T-cell (primary cell): ENCODE data around the gene LRRK1. TPM values are rescaled to one million over a fixed set of nuclear protein-coding genes. Genes with fewer than 3 reads are reported as not detected.

Experiments
- ATAC-seq, 4 experiments: fragments of 200-7000 bp in 3 of 4; fragments of 150-1000 bp in 1 of 4; cut with Tn5 transposase; replicated peaks in 1 of 4; 1 replicate in 3 of 4; 2 replicates in 1 of 4; pipeline ENCODE4 v1.10.0; 2021; ENCODE audit warnings: moderate library complexity in 3 of 4, mild to moderate bottlenecking in 2 of 4, moderate number of reproducible peaks in 1 of 4
- CTCF ChIA-PET, 2 donors: fragments of 300-600 bp; sonication (Branson Sonifier 250); formaldehyde crosslinking; loops; one replicate each; lab custom pipeline; 2022; ENCODE audit warnings: antibody characterized with exemption in 2 of 2; lab: Charles Lee
- POLR2A ChIA-PET, 2 donors: fragments of 300-600 bp; sonication (Branson Sonifier 250); formaldehyde crosslinking; loops; one replicate each; lab custom pipeline; 2022; ENCODE audit warnings: antibody characterized with exemption in 2 of 2; lab: Charles Lee
- DNase-seq, 35 experiments: peaks; one replicate each; pipeline versions ENCODE4 v3.0.0 to v3.0.0-alpha.2; 2013 to 2023
- H3K27ac ChIP-seq: one replicate; pipeline ENCODE4 v1.5.1; 2013; ENCODE audit warnings: low read length
- H3K27me3 ChIP-seq, 2 experiments: replicated peaks in 1 of 2; 1 replicate in 1 of 2; 2 replicates in 1 of 2; pipeline versions ENCODE4 v1.6.1 to v1.7.0; 2013; ENCODE audit warnings: low read length in 1 of 2, mixed read lengths in 1 of 2; ENCODE audit not compliant: control insufficient read depth in 2 of 2, insufficient read depth in 2 of 2; ENCODE audit errors: extremely low read depth in 1 of 2
- H3K36me3 ChIP-seq, 2 donors: 1 replicate in 1 of 2; 2 replicates in 1 of 2; pipeline versions ENCODE4 v1.6.1 to v1.7.0; 2013; ENCODE audit warnings: low read length in 1 of 2; ENCODE audit not compliant: control insufficient read depth in 2 of 2, insufficient read depth in 1 of 2; ENCODE audit errors: extremely low read depth in 1 of 2
- H3K4me1 ChIP-seq, 2 experiments: 1 replicate in 1 of 2; 2 replicates in 1 of 2; pipeline versions ENCODE4 v1.6.1 to v1.7.0; 2013; ENCODE audit warnings: low read length in 2 of 2, mixed read lengths in 1 of 2; ENCODE audit not compliant: insufficient read depth in 2 of 2, control insufficient read depth in 1 of 2; ENCODE audit errors: extremely low read depth in 1 of 2
- H3K4me3 ChIP-seq, 2 donors: 1 replicate in 1 of 2; 2 replicates in 1 of 2; pipeline versions ENCODE4 v1.5.1 to v1.7.0; 2013; ENCODE audit warnings: mild to moderate bottlenecking in 2 of 2, low read length in 1 of 2, moderate library complexity in 1 of 2; ENCODE audit not compliant: control insufficient read depth in 1 of 2; ENCODE audit errors: extremely low read depth in 1 of 2
- H3K9me3 ChIP-seq: 2 replicates; pipeline ENCODE4 v1.7.0; 2013
- H3K27ac Mint-ChIP-seq, 2 donors: one replicate each; pipeline ENCODE4 v1.8.0; 2020 to 2021; ENCODE audit warnings: mild to moderate bottlenecking in 2 of 2, mixed read lengths in 2 of 2
- H3K27me3 Mint-ChIP-seq, 2 donors: one replicate each; pipeline ENCODE4 v1.8.0; 2021 to 2022; ENCODE audit warnings: mixed read lengths in 2 of 2
- H3K36me3 Mint-ChIP-seq: one replicate; pipeline ENCODE4 v1.8.0; 2021; ENCODE audit warnings: mixed read lengths
- H3K4me1 Mint-ChIP-seq, 3 donors: one replicate each; pipeline ENCODE4 v1.8.0; 2020 to 2022; ENCODE audit warnings: mixed read lengths in 3 of 3, mild to moderate bottlenecking in 1 of 3
- H3K4me3 Mint-ChIP-seq, 3 donors: one replicate each; pipeline ENCODE4 v1.8.0; 2020 to 2022; ENCODE audit warnings: mild to moderate bottlenecking in 3 of 3, mixed read lengths in 3 of 3, moderate library complexity in 3 of 3
- H3K9me3 Mint-ChIP-seq, 3 donors: one replicate each; pipeline ENCODE4 v1.8.0; 2020 to 2022; ENCODE audit warnings: mixed read lengths in 3 of 3
- WGBS: methylation state at CpG from one replicate; pipeline ENCODE4 v1.1.5; 2013; ENCODE audit warnings: missing lambda C conversion rate; ENCODE audit not compliant: insufficient coverage; 5-methylcytosine and 5-hydroxymethylcytosine counted together
- total RNA-seq, 35 experiments: library from RNA in 6 of 35; stranded (reverse) in 6 of 35; fragments of 120-200 nt in 1 of 35; gene quantifications; one replicate each; pipeline versions ENCODE4 v1.2.1 to v1.2.4 and lab custom pipeline; 2013 to 2026

Gene LRRK1
- total RNA-seq, 5 donors from 2014 or later (not counting 1 experiment from before 2014, with no cell fraction given): 1.1 to 2.0 (median 1.7) TPM

DNA sequence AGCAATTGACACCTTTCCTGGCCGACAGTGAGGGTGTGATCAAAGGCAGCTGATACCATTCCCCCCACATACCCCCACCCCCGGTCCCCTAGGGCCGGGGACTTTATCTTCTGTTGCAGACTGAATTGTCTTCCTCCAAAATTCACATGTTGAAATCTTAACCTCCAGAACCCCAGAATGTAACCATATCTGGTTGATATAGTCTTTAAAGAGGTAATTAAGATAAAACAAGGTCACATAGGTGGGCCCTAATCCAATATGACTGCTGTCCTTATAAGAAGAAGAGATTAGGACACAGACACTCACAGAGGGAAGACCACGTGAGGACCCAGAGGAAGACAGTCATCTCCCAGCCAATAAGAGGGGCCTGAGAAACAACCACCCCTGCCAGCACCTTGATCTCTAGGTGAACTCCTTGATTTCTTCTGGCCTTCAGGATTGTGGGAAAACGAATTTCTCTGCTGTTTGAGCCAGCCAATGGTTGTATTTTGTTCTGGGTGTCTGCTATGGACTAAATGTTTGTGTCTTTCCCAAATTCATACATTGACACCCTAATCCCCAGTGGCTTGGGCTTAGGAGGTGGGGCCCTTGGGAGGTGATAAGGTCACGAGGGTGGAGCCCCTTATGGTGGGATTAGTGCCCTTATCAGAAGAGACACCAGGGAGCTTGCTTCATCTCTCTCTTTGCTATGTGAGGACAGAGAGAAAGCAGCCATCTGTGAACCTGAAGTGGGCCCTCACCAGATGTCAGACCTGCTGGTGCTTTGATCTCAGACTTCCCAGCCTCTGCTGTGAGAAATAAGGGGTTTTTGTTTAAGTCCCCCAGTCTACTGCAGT, 188.7 kb downstream of the LRRK1 start:
- ChIA-PET CTCF (no interaction called here), POLR2A (no interaction called here)
- H3K4me3 Mint-ChIP-seq: no peak overlapping the region
- H3K4me1 ChIP-seq: no peaks in the 10 kb centered on the region
- ATAC-seq: no peak
- no peaks in the 10 kb centered on the region for H3K27me3 Mint-ChIP-seq
- no peak overlapping the region for H3K27ac Mint-ChIP-seq
- no peaks in the 10 kb centered on the region for H3K9me3 ChIP-seq
- H3K27me3 ChIP-seq: peaks cover 0 to 3% of the 10 kb centered on the region in 2 experiments
- no peak overlapping the region for H3K4me3 ChIP-seq
- DNase-seq: no peak
- H3K4me1 Mint-ChIP-seq: no peaks in the 10 kb centered on the region
- H3K27ac ChIP-seq: no peak overlapping the region
- WGBS: 71% methylated on average over 1 of the region's 6 CpGs
- no peaks in the 10 kb centered on the region for H3K36me3 Mint-ChIP-seq
- H3K9me3 Mint-ChIP-seq: no peaks in the 10 kb centered on the region
- no peaks in the 10 kb centered on the region for H3K36me3 ChIP-seq

GRCh38 chr15:101108461-101108775, 189.3 kb downstream of the LRRK1 start:
- Mint-ChIP-seq H3K27me3 (no peaks in the 10 kb centered on the region), H3K9me3 (no peaks in the 10 kb centered on the region), H3K4me3 (no peak overlapping the region), H3K4me1 (no peaks in the 10 kb centered on the region), H3K36me3 (no peaks in the 10 kb centered on the region), H3K27ac (no peak overlapping the region)
- H3K27ac ChIP-seq: no peak overlapping the region
- DNase-seq (no peak), ATAC-seq (no peak)
- no peak overlapping the region for H3K4me3 ChIP-seq
- POLR2A ChIA-PET: no interaction called here
- H3K36me3 ChIP-seq: no peaks in the 10 kb centered on the region
- peaks cover 0 to 5% of the 10 kb centered on the region in 2 experiments for H3K27me3 ChIP-seq
- CTCF ChIA-PET: no interaction called here
- H3K4me1 ChIP-seq: no peaks in the 10 kb centered on the region
- WGBS: 97% methylated on average over 8 of the region's 10 CpGs
- no peaks in the 10 kb centered on the region for H3K9me3 ChIP-seq

DNA sequence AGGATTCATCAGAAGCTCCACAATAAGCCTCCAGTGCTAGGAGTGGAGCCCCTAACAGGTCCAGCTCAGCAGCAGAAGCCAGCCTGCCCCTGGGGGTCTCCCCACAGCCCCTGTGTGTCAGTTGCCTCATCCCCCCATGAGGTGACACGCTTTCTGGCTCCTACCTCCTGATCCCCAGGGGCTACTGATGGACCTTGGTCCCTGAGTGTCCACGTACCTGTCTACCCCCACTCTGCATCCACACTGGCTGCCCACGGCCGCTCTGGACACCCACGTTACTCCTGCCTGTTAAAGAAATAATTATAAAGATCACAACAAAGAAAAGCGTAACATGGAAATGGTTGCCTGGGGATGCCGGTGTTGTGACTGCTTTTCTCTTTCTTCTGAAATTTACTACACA, 189.6 kb downstream of the LRRK1 start:
- POLR2A ChIA-PET: no interaction called here

GRCh38 chr15:101110681-101111569, 191.8 kb downstream of the LRRK1 start:
- no peak overlapping the region for H3K27ac Mint-ChIP-seq
- no peaks in the 10 kb centered on the region for H3K9me3 ChIP-seq
- POLR2A ChIA-PET: no interaction called here

More for the DNA sequence above, 189.6 kb downstream of the LRRK1 start:
- Mint-ChIP-seq H3K9me3 (no peaks in the 10 kb centered on the region), H3K27ac (no peak overlapping the region), H3K4me1 (no peaks in the 10 kb centered on the region), H3K4me3 (no peak overlapping the region), H3K27me3 (no peaks in the 10 kb centered on the region), H3K36me3 (no peaks in the 10 kb centered on the region)
- Histone ChIP-seq H3K4me3 (no peak overlapping the region), H3K4me1 (no peaks in the 10 kb centered on the region), H3K36me3 (no peaks in the 10 kb centered on the region), H3K27ac (no peak overlapping the region), H3K9me3 (no peaks in the 10 kb centered on the region), H3K27me3 (peaks cover 0 to 6% of the 10 kb centered on the region in 2 experiments)
- 100% methylated on average over 1 of the region's 7 CpGs for WGBS
- CTCF ChIA-PET: no interaction called here
- ATAC-seq: no peak
- DNase-seq: no peak

GRCh38 chr15:101111570-101112262, 192.6 kb downstream of the LRRK1 start:
- no peak for DNase-seq
- POLR2A ChIA-PET: no interaction called here
- WGBS: 62% methylated on average over 15 of the region's 16 CpGs

More at GRCh38 chr15:101110681-101111569, 191.8 kb downstream of the LRRK1 start:
- Mint-ChIP-seq H3K27me3 (no peaks in the 10 kb centered on the region), H3K9me3 (no peaks in the 10 kb centered on the region), H3K36me3 (no peaks in the 10 kb centered on the region), H3K4me3 (no peak overlapping the region), H3K4me1 (no peaks in the 10 kb centered on the region)
- Histone ChIP-seq H3K27me3 (peaks cover 0 to 15% of the 10 kb centered on the region in 2 experiments), H3K4me3 (no peak overlapping the region), H3K36me3 (no peaks in the 10 kb centered on the region), H3K4me1 (no peaks in the 10 kb centered on the region), H3K27ac (no peak overlapping the region)
- ATAC-seq: no peak
- DNase-seq: no peak
- WGBS: 94% methylated on average over 21 of the region's 23 CpGs
- CTCF ChIA-PET: no interaction called here

More at GRCh38 chr15:101111570-101112262, 192.6 kb downstream of the LRRK1 start:
- Histone ChIP-seq H3K4me3 (no peak overlapping the region), H3K9me3 (no peaks in the 10 kb centered on the region), H3K36me3 (no peaks in the 10 kb centered on the region), H3K27me3 (peaks cover 0 to 15% of the 10 kb centered on the region in 2 experiments), H3K27ac (no peak overlapping the region), H3K4me1 (no peaks in the 10 kb centered on the region)
- H3K4me1 Mint-ChIP-seq: no peaks in the 10 kb centered on the region
- ATAC-seq: no peak
- H3K9me3 Mint-ChIP-seq: no peaks in the 10 kb centered on the region
- no peaks in the 10 kb centered on the region for H3K36me3 Mint-ChIP-seq
- no peak overlapping the region for H3K27ac Mint-ChIP-seq
- H3K4me3 Mint-ChIP-seq: no peak overlapping the region
- CTCF ChIA-PET: interaction anchor here in 1 of 2 donors (0.5 kb wide), 1 partner anchor 140 kb away, joined by 6 read pairs; the partner anchor contains the start of gene CHSY1
- no peaks in the 10 kb centered on the region for H3K27me3 Mint-ChIP-seq
